IPS-11a (cell line): Measurements from ENCODE around the gene TRAF1.
"Not testable (repeated sequence)": the region's sequence is repeated elsewhere in the genome, so short reads cannot be mapped to it uniquely, and the experiment has no call there.

Experiments
- H3K4me3 ChIP-seq: one replicate; pipeline ENCODE4 v1.5.1; 2013; ENCODE audit warnings: low read depth, low read length, control low read depth

The TRAF1 gene, protein sequence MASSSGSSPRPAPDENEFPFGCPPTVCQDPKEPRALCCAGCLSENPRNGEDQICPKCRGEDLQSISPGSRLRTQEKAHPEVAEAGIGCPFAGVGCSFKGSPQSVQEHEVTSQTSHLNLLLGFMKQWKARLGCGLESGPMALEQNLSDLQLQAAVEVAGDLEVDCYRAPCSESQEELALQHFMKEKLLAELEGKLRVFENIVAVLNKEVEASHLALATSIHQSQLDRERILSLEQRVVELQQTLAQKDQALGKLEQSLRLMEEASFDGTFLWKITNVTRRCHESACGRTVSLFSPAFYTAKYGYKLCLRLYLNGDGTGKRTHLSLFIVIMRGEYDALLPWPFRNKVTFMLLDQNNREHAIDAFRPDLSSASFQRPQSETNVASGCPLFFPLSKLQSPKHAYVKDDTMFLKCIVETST

GRCh38 chr9:120926397-120926928 is at the start of gene TRAF1:
Gene TRAF1 (minus strand): TSS chr9:120926796. CDS start chr9:120926075, 721 bp downstream.
- no peak within 1 kb of the TSS for H3K4me3 ChIP-seq

DNA sequence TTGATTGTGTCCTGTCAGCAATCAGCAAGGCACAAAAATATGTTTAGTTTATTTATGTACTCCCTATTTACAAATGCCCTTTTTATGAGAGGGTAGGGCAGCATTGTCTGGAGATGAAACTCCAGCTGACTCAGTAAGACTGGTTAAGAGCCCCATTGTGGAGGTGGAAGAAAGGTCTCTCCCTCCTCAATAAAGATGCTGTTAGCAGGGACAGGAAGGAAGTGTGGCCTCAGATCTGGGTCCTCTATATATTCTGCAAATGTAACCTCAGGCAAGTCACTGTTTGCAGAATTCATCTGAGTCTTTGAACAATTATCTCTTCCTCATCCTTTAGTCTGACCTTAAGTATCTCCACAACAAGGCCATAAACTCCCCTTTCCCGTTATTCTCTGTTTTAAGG is 48.3 kb upstream of the TRAF1 start:
- no peak overlapping the region for H3K4me3 ChIP-seq

- no peak overlapping the region for H3K4me3 ChIP-seq
Measured at GRCh38 chr9:120974181-120974580, 47.6 kb upstream of the TRAF1 start.

- no peak overlapping the region for H3K4me3 ChIP-seq
Measured at GRCh38 chr9:120971938-120972337, 45.3 kb upstream of the TRAF1 start.

- H3K4me3 ChIP-seq: not testable (repeated sequence)
Measured at GRCh38 chr9:120971471-120971870, 44.9 kb upstream of the TRAF1 start.

DNA sequence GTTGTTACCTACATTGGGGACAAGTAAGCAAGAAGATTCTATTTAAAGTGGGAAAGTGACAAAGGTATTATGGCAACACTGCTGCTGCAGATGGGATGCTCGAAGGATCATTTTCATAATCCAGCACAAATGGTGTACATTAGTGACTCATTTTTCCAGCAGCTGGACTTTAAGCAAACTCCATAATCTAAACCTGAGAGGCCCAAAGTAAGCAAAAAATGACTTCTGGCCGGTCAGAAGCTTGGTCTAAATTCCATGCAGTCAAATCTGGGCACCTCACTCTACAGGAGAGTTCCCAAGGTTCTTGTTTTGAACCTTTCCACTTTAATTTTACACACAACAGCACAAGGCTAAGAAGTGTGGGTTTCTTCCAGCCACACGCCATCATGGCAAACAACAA is 43.6 kb upstream of the TRAF1 start:
- no peak overlapping the region for H3K4me3 ChIP-seq

DNA sequence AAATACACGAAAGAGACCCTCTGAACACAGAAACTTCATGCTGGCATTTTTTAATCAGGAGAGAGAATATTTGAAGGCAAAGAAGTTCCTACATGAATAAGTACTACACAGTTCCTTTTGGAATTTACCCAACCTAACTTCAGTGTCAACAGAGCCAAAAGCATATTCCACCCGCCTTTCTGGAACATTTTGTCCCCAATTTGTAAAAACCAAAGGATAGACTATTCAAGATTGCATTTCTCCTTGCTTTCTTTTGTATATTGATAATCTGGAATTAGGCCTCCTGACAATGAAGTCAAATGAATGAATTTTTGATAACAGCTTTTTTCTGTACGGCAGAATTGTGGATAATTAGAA is 39.4 kb upstream of the TRAF1 start:
- H3K4me3 ChIP-seq: no peak overlapping the region

GRCh38 chr9:120965344-120966012 is 38.9 kb upstream of the TRAF1 start:
- H3K4me3 ChIP-seq: no peak overlapping the region

DNA sequence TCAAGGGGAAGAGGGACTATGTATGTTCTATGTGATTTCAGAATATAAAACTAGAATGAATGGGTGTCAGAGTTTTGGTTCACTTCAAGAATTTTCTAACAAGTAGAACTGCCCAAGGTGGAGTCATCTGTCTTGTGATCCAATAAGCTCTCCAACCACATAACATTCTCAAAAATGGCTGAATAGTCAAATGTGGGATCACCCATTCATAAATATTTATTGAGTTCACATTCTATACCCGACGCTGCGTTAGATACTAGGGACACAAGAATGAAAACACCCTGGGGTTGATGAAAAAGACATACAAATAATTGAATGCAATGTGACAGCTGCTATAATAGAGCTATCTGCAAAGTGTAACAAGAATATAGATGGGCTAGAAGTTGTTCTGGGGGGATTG is 35.3 kb upstream of the TRAF1 start:
- H3K4me3 ChIP-seq: no peak overlapping the region

DNA sequence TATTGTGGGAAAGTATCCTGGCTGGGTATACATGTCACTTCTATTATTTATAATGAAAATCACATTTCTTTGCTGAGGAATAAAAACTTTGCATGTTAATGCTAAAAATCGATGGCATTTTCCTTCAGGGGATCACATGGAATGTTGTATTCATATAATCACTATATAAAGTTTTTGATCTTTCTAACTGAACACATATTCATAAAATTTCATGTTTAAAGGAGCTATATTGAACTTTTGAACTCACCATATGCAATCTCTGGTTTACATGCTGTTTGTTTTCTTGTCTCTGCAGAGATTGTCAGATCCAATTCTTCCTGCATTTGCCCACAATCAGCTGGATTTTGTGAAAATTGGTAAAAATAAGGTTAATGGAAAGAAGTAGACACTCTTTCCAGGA is 33.4 kb upstream of the TRAF1 start:
- no peak overlapping the region for H3K4me3 ChIP-seq

DNA sequence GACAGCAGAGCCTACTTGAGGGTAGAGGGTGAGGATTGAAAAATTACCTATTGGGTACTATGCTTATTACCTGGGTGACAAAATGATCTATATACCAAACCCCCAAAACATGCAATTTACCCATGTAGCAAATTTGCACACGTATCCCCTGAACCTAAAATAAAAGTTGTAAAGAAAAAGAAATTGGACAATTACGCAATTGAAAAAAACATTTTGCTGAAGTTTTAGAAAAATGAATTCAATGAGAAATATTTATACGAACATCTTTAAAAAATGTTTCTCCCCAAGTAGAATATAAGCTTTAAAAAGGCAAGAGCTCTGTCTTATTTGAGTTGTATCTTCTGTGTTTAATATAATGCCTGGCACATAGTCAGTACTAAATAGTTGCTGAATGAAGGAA is 30.3 kb upstream of the TRAF1 start:
- H3K4me3 ChIP-seq: no peak overlapping the region

DNA sequence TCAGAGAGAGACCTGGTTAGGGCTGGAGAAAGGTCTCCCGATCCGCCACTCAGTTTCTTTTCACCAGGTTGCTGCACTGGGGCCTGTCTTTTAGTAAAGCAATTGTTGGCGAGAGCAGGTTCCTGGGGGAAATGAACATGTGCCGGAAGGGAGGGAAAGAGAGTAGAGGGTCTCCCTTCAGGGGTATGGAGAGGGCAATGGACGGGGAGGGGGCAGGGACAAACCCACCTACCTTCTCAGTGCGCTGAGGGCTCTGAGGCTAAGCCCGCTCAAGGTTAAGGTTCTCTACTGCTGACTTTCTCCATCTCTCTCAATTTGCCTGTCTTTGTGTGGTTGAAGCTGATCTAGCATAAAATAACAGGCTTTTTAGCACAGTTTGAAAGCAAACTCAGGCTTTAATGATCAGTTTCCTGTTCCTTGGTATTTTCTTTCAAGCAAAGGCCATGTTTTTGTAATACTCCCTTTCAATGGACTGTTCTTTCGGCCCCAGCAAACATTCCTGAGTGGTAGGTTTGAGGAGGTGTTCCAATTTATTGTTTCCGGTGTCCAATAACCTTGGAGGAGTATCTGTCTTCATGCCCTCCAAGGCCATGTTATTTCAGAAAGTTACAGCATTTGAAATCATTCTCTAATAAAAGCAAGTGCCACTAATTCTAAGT is 25.5 kb upstream of the TRAF1 start:
- no peak overlapping the region for H3K4me3 ChIP-seq

DNA sequence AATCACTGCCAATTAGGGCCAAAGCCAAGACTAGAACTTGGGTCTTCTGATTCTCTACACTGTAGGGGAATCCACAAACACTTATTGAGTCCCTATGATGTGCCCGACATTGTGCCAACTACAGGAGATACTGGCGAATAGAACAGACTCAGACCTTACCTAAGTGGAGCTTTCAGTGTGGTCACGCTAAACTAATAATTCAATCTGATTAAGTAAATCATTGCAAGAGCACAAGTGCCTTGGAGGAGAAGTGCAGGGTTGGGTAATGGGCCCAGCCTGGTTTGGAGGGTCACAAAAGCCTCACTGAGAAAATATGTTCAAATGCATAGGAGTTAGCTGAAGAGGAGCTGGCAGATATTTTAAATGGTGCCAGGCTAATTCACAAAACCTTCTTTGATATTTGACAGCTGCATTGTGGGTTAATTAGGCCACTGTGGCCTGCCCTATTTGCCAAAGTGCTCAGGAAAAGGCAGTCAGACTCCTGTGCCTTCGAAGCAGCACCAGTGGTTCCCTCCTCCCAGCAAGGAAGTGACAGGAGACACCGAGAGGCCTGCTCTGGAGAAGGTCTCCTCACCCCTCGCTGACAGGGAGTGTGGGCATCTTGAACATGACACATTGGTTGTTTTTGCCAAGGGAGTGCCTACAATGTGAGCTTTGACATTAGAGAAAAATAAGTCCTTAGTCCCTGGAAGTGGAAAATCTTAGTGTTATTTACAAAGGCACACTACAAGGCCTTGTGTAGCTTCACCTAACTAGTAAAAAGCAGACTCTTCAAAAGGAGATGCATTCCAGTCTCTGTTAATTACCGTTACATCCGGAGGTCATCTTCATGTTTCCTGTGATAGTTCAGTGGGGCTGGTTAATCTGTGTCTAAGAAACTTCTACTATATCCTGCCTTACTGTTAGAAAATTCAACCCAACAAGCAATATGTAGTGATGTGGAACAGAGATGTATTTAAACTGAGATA is 24.1 kb upstream of the TRAF1 start:
- no peak overlapping the region for H3K4me3 ChIP-seq

DNA sequence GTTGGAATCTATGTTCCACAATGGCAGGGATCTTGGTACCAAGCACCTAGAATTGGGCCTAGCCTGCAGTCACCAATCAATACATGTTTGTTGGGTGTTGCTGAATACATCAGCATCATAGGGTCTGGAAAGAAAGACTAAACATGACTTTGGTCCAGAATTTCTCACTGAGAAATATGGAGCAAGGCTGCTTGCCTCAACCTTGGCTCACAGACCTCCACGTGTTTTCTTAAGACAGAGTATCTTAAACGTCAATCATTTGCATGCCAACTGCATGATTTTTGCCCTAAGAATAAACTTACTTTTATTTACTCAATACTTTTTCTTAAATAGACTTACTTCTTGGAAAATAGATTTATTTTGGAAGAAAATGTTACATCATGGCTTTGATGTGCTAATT is 22.7 kb upstream of the TRAF1 start:
- no peak overlapping the region for H3K4me3 ChIP-seq

DNA sequence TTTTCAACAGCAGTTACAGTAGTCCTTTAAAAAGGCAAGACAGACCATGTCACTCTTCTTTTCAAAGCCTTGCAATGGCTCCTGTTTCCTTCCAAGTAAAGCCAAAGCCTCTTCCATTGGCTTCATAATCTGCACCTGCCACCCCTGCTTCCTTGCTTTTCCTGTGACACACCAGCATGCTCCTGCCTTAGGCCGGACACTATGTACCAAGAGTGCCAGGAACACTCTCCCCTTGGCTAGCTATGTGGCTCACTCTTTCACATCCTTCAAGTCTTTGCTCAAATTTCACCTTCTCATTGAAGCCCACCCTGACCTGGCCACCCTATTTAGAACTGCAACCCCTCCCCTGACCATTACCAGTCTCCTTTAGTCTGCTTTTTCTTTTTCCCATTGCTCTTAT is 22.2 kb upstream of the TRAF1 start:
- H3K4me3 ChIP-seq: no peak overlapping the region

- no peak overlapping the region for H3K4me3 ChIP-seq
Measured at GRCh38 chr9:120947222-120947621, 20.6 kb upstream of the TRAF1 start.

DNA sequence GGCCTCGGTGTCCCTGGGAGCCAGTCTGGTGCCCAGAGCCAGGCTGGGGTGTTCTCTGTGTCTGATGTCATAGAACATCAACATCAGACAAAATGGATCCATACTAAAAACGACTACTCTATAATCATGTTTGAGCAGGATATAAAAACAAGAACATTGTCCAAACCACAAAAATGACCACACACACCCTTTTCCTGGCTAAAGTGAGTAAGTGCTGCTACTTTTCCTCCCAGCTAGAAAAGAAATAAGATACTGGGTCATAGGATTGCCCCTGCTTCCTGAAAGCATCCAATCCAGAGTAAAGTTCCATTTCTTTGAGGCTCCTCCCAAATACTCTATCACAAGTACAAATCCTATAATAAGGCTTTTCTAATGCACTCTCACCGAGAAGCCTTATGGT is 19.7 kb upstream of the TRAF1 start:
- H3K4me3 ChIP-seq: no peak overlapping the region

GRCh38 chr9:120944948-120945347 is 18.4 kb upstream of the TRAF1 start:
- H3K4me3 ChIP-seq: no peak overlapping the region

GRCh38 chr9:120944434-120944843 is 17.8 kb upstream of the TRAF1 start:
- H3K4me3 ChIP-seq: no peak overlapping the region

DNA sequence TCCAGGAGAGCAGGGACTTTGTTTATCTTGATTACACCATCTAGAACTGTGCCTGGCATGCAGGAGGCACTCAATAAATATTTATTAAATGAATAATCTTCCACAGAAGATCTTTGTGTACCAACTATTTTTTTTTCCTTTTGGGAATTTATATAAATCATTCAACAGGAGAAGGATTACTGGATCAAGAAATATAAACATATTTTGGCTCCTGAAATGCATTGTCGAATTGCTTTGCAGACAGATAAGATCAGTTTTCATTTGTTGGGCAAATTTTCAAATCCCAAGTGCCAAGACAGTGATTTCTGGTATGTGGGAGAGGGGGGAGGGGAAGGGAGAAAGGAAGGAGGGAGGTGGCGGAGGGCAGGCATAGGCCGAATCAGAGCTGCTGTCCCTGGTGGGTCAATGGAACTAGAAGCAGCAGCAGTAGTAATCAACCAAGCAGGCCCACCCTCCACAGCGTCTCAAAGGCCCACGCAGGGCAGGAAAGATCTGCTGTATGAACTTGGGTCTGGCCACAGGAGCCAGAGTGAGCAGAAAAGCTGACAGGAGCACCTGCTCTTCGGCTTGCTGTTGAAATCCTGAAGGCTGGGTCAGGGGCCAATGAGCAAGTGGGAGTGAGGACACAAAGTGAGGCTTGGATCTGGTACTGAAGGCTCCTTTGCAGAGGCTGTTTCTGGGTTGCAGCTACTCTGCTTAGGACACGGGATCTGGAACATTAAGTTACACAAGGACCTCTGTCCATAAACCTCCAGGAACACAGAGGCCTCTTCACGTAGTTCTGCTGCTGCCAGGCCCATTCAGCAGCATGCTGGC is 15.8 kb upstream of the TRAF1 start:
- no peak overlapping the region for H3K4me3 ChIP-seq
